IPS-18c (cell line): ENCODE data around the gene OSM.

Experiments
- H3K4me3 ChIP-seq: 2 replicates; pipeline ENCODE4 v1.7.0; 2013; ENCODE audit warnings: low read depth, mild to moderate bottlenecking, low read length, moderate library complexity; ENCODE audit not compliant: insufficient read depth
- H3K9me3 ChIP-seq: one replicate; pipeline ENCODE4 v1.6.1; 2013; ENCODE audit warnings: mild to moderate bottlenecking, low read length, moderate library complexity; ENCODE audit not compliant: control insufficient read depth, insufficient read depth

Gene OSM

DNA sequence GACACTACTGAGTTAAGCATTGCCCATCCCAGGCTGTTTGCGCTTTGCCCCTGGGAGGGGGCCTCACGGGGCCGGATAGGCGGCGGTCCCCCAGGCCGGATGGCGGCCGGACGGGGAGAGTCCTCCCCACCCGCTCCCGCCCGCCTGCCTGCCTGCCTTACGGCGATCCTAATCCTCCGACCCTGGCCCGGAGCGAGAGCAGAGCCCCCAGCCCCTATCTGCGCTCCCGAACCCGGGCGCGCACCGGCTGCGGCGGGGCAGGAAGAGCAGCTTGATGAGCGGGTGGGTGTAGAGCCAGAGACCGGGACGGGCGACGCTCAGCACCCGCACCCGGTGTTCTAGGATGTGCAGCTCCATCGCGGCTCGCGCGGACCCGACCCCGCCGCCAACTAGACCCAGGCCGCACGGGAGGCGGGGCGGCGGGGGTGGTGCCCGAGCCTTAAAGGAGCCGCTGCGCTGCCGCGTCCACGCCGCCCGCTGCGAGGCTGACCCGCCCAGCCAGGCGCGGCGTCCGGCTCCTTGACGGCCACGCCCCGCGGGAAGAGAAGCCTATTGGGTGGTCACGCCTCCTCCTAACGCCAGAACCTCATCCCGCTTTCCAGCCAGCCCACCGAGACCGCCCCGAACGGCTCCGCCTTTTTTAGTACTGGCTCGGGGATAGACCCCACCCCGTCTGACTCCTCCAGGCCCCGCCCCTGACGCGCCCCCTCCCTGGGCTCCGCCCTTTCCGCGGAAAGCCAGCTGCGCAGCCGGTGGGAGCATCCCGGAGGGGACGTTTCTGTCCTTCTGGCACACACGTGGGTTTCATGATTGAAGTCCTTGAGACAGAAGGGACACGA, 22.7 kb upstream of the OSM start, which contains the start of gene CASTOR1:
Gene CASTOR1, minus strand, starts transcription at position 365 of the 839 bp plus-strand sequence. Its CDS starts 8 bp downstream, at position 357.
- H3K9me3 ChIP-seq, result no peaks in the 10 kb centered on the region
- peak within 1 kb of the TSS; percentile 84 for H3K4me3 ChIP-seq

GRCh38 chr22:30288419-30289140, 21.9 kb upstream of the OSM start:
- Histone ChIP-seq H3K9me3 (no peaks in the 10 kb centered on the region), H3K4me3 (peak overlapping the region; percentile 84)

- peak overlapping the region; percentile 84 for H3K4me3 ChIP-seq
- H3K9me3 ChIP-seq, result no peaks in the 10 kb centered on the region
Measured at GRCh38 chr22:30287648-30288418, 21.2 kb upstream of the OSM start.

GRCh38 chr22:30286813-30287647, 20.4 kb upstream of the OSM start:
- no peak overlapping the region for H3K4me3 ChIP-seq

GRCh38 chr22:30286331-30286730, 19.7 kb upstream of the OSM start:
- Histone ChIP-seq H3K4me3 (no peak overlapping the region), H3K9me3 (no peaks in the 10 kb centered on the region)

More at GRCh38 chr22:30286813-30287647, 20.4 kb upstream of the OSM start:
- no peaks in the 10 kb centered on the region for H3K9me3 ChIP-seq

DNA sequence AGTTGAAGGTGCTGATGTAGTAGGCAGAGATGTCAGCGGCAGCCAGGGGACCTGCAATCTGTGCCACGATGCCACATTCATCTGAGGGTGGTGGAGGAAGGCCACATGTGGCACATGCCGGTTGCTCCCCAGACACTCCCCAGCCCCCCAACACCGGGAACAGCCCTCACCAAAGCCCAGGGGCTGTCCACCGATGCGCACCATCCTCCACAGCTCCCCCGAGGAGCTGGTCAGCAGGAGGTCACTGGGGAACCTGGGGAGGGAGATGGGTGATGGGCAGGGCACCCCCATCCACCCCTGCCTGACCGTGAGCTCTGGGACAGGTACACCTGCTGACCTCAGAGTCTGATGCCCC, 19.2 kb upstream of the OSM start:
- Histone ChIP-seq H3K4me3 (no peak overlapping the region), H3K9me3 (no peaks in the 10 kb centered on the region)

DNA sequence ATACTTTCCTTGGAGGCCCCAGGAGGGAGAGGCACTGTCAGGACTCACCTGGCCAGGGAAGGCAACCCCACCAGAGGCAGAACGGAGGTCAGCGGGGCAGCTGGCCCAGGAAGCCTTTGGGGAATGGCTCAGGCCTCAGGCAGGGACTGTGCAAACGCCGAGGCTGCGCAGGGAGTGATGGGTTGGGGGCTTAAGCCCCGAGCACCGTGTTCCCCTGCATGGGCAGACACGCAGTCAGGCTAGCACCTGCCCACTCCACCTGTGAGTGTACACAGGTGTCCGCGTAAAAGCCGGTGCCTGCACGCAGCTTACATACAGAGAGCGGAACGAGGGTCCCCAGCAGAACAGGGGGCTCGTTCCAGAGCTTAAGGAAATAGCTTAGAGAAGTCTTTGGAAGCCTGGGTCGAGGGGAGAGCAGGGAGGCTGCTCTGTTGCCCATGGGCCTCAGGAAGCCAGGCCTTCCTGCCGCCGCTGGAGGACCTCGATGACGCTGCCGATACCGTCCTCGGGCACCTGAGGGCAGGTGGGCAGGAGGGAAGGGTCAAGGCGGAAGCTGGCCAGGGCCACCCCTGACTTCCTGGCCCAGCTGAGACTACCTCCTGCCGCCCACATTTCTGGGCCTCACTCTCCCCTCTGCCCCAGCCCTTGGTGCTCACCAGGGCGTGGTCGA, 18.7 kb upstream of the OSM start:
- H3K9me3 ChIP-seq, result no peaks in the 10 kb centered on the region
- H3K4me3 ChIP-seq, result no peak overlapping the region

GRCh38 chr22:30284666-30285065, 18.0 kb upstream of the OSM start:
- no peaks in the 10 kb centered on the region for H3K9me3 ChIP-seq
- H3K4me3 ChIP-seq, result no peak overlapping the region

GRCh38 chr22:30284172-30284571, 17.5 kb upstream of the OSM start:
- Histone ChIP-seq H3K9me3 (no peaks in the 10 kb centered on the region), H3K4me3 (no peak overlapping the region)

DNA sequence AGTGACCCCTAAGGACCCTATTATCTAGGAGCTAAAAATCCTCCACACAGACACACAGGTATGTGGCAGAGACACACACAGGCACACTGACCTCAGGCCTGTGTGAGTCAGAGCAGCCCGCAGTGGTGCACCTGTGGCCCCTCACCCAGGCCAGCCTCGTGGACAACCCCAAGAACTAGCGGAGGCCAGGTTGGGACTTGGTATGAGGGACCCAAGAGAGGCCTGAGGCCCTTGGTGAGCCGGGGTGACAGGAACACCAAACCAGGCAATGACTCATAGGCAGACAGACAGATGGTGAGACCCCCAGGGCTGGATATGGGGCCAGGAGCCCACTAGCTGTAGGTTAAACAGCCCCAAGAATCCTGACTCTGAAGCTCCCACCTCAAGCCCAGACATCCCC, 16.7 kb upstream of the OSM start:
- Histone ChIP-seq H3K9me3 (no peaks in the 10 kb centered on the region), H3K4me3 (no peak overlapping the region)

DNA sequence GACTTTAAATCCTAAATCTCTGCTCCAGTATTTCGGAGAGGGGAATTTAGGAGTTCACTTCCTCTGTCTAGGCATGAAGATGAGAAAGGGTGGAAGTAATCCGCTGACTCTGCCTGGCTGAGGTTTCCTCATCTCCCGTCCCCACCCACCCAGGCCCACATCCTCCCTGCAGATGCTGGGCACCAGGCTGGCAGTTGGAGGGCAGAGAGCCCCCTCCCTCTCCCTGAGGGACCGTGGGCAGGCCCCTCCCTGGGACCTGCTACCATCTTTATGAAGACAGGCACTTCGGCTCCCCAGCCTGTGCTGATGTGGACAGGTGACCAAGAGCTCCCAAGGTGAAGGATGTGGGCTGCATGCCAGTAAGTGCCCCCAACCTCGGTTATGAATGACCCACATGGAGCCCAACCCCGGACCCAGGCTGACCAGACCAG, 16.0 kb upstream of the OSM start:
- Histone ChIP-seq H3K9me3 (no peaks in the 10 kb centered on the region), H3K4me3 (no peak overlapping the region)

DNA sequence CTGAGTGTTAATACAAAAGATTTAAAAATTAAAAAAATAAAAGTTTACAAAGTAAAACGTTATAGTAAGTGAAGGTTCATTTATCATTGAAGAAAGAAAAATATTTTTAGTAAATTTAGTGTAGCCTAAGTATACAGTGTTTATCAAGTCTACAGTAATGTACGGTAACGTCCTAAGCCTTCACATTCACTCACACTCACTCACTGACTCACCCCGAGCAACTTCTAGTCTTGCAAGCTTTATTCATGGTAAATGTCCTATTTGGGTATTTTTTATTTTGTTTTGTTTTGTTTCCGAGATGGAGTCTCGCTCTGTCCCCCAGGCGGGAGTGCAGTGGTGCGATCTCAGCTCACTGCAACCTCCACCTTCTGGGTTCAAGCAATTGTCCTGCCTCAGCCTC, 13.9 kb upstream of the OSM start:
- Histone ChIP-seq H3K4me3 (no peak overlapping the region), H3K9me3 (no peaks in the 10 kb centered on the region)

- Histone ChIP-seq H3K4me3 (no peak overlapping the region), H3K9me3 (no peaks in the 10 kb centered on the region)
Measured at GRCh38 chr22:30279932-30280331, 13.3 kb upstream of the OSM start.

DNA sequence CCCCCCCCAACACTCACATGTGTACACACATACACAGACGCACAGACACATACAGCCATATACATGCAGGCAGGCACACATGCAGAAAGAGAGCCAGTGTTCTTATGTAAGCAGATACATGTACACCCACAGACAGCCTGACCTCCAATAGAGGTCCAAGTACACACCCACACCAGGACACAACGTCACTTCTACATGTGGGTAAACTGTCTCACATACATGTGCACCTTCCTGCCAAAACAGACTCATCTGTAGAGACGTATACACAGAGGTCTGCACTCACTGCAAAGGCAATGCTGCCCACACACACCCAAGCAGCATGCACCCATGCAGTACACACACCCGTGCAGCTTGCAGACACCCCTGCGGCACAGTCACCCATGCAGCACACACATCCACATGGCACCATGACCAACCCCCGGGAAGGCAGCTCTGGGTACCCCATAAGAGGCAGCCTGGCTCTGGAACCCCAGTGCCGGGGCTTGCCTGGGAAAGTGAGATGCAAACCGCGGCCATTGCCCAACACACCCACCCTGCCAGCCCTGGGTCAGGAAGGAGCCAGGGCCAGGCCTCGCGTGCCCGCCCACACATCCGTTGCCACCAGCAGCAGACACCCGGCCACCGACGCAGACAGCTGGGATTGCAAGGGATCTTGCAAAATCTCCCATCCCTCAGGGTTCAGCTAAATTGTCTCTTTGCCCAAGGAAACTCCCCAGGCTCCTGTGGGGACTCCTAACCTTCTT, 12.6 kb upstream of the OSM start:
- Histone ChIP-seq H3K4me3 (no peak overlapping the region), H3K9me3 (no peaks in the 10 kb centered on the region)

GRCh38 chr22:30277547-30278344, 11.1 kb upstream of the OSM start:
- Histone ChIP-seq H3K9me3 (no peaks in the 10 kb centered on the region), H3K4me3 (no peak overlapping the region)
